GM03348 (cell line): ENCODE data around the gene EVPLL.
"Not testable (repeated sequence)": the region's sequence is repeated elsewhere in the genome, so short reads cannot be mapped to it uniquely, and the experiment has no call there.

Experiments used
- DNase-seq: peaks from one replicate; pipeline ENCODE4 v3.0.0; 2012; ENCODE audit warnings: low spot score

EVPLL gene

DNA sequence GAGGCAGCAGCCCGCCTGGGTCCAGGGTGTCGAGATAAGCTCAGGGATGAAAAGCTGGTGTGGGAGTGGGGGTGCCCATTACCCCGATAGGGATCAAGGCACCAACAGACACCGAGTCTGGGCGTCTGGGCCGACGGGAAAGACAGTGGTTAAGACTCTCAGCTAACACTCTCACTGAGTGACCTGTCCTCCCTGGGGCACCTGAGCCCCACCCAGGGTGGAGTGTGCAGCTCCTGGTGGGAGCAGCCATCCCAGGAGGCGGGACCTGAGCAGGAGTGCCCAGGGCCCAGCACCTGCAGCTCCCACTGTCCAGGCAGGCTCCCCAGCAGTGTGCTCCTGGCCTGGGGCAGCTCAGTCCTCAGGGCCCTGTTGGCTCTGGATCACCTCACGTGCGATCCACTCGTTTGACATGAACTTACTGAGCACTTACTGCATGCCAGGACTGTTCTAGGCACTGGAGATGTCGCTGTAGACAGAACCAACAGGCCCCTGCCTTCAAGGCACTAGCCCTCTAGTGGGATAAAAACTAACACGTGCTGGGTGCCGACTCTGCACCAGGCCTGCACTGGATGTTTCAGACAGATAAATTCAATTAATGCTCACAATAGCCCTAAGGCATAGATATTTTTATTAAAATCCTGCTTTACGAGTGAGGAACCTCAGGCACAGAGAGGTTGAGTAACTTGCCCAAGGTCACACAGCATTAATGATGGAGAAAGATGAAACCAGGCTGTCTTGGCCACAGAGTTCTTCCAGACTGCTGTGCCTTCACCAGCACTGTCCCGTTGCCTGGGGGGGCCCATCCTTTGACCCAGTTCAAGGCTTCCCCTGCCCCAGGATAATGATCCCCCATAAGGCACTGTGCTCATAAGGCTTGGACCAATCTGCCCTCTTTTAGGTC is 1.9 kb downstream of the EVPLL start:
- DNase-seq: no peak

DNA sequence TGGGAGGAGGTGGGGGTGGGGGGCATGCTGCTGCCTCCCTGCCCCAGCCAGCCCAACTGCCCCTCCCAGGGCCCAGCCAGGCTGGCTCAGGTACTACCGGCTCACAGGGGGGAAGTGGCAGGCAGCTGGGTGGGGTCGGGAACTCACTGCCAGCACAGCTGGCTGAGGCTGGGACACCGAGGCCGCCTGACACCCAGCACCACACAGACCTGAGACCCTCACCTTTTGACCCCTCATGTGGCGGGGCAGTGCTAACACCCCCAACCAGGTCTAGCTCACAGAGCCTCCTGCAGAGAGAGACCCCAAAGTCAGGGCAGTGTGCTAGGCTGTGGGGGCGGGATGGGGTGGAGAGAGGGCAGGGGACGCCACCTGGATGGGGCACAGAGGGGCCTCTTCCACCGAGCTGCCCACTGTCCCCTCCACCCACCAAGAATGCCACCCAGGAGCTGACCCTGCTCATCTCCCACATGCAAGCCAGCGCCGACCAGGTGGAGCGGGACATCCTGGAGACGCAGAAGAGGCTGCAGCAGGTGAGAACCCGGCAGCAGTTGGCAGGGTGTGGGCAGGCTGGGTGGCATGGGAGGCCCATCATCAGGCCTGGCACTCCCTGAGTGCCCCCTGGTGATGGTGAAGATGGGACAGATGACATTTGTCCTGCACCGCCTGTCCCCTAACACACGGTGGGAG is 3.0 kb downstream of the EVPLL start:
- no peak for DNase-seq

DNA sequence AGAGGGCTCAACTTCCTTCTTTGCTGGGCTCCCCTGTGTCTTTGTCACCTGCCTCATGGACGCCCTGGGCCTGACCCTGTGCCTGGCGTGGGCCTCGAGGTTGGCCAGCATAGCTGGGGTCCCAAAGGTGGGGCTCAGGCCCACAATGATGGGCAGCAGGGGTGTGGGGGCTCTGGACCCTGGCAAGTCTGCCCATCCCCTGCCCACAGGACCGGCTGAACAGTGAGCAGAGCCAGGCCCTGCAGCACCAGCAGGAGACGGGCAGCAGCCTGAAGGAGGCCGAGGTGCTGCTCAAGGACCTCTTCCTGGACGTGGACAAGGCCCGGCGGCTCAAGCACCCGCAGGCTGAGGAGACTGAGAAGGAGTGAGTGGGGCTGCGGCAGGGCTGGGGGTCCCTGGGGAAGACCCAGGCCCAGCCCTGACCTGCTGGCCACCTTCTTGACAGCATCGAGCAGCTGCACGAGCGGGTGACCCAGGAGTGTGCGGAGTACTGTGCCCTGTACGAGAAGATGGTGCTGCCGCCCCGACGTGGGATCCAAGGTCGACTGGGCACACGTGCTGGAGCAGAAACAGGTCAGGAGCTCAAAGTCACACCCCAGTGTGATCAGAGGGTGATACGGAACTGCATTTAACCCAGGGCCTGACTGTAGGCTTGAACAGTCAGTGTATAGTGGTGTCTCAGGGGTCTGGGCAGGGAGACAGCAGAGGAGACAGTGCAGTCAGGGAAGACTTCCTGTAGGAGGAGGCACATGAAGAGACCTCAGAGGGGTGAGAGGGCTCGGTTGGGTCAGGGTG is 3.8 kb downstream of the EVPLL start:
- DNase-seq: no peak

DNA sequence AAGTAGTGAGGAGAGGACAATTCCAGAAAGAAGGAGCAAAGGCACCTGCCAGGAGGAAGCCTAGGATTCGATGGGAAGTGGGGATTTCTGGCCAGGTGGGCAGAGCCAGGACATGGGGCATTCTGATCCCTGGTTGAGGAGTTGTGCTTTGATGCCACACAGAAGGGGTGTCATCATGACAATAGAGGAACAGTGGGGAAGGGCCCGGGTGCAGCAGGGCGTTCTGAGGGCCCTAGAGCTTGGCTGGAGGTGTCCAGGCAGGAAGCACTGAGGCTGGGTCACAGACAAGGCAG is 4.3 kb downstream of the EVPLL start:
- no peak for DNase-seq

DNA sequence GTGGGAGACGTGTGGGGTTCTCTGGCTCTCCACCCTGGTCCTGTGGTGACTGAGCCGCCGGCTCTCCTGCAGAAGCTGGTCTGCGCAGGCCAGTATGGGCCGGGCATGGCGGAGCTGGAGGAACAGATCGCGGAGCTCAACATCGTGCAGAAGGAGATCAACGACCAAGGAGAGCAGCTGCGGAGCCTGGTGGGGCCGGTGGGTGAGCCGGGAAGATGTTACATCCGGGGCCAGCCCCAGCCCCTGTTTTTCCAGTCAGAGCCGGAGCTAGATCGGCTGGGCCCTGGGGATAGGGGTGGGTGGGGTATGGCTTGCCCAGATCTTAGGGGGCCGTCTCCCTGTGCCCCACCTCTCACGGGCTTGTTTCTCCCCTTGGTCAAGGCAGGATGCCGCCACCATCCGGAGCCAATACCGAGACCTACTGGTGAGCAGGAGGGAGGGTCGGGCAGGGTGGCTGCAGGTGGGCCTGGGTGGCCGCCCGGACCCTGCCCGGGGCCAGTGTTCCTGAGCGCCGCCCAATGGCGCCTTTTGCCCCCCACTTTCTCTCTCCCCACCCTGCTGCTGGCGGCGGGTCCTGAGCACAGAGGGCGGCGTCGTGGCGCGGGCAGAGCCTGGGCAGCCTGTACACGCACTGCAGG is 5.0 kb downstream of the EVPLL start:
- no peak for DNase-seq

DNA sequence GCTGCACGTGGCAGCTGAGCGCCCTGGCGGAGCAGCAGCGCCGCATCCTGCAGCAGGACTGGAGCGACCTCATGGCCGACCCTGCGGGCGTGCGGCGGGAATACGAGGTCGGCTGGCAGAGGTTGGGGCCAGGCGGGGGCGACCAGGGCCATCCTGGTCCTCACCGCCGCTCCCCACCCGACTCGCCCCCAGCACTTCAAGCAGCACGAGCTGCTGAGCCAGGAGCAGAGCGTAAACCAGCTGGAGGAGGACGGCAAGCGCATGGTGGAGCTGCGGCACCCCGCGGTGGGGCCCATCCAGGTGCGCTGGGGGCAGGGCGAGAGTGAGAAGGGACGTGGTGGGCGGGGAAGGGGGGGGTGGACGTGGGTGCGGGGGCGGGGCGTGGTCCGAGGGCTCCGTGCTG is 5.5 kb downstream of the EVPLL start:
- not testable (repeated sequence) for DNase-seq

DNA sequence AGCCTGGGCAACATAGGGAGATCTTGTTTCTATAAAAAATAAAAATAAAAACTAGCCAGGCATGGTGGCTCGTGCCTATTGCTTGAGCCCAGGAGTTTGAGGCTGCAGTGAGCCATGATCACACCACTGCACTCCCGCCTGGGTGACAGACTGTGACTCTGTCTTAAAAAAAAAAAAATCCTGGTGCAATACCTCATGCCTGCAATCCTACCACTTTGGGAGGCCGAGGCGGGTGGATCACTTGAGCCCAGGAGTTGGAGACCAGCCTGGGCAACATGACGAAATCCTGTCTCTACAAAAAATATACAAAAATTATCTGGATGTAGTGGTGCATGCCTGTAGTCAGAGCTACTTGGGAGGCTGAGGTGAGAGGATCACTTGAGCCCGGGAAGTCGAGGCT is 6.7 kb downstream of the EVPLL start:
- DNase-seq: not testable (repeated sequence)

DNA sequence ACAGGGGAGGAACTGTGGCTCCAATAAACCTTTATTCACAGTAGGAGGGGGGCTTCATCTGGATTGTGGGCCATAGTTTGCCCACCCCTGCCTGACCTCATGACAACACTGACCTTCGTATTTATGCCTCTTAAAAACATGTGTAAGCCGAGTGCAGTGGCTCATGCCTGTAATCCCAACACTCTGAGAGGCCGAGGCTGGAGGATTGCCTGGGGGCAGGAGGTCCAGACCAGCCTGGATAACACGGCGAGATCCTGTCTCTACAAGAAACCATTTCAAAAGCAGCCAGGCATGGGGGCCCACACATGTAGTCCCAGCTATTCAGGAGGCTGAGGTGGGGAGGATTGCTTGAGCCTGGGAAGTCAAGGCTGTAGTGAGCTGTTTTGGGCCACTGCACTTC is 10.0 kb downstream of the EVPLL start:
- not testable (repeated sequence) for DNase-seq

DNA sequence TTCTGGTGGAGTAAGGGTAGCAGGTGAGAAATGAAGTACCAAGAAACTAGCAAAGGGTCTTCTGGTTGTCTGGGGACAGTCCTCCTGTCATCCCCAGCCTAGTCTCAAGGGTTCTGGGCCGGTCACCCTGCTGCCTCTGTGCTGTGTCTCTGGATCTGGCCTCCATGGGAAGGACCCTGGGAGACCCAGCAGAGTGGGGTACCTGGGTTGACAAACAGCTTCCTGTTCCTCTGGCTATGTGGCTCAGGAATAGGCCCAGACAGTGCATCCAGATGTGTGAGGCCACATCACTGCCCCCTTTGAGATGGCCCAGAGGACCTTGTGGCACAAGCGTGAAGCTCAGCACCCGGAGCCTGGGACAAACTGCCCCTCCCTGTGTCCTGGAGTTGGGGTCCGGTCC is 10.7 kb downstream of the EVPLL start:
- DNase-seq: not testable (repeated sequence)

DNA sequence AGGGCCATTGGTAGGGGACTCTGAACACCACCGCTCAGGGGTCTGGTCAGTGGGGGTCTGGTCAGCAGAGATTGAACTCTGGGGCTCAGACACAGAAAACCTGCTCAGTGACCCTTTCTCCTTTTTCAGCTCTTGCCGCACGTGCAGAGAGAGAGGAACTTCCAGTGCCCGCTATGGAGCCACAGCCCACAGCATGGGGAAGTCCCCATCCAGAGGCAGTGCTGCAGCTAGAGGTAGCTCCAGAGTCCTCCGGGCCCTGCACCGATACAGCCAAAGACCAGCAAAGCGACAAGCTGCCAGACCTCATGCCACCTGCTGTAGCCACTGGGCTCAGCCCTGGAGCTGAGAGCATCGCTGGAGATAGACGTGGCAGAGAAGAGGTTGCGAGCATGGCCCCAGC is 11.2 kb downstream of the EVPLL start:
- not testable (repeated sequence) for DNase-seq

DNA sequence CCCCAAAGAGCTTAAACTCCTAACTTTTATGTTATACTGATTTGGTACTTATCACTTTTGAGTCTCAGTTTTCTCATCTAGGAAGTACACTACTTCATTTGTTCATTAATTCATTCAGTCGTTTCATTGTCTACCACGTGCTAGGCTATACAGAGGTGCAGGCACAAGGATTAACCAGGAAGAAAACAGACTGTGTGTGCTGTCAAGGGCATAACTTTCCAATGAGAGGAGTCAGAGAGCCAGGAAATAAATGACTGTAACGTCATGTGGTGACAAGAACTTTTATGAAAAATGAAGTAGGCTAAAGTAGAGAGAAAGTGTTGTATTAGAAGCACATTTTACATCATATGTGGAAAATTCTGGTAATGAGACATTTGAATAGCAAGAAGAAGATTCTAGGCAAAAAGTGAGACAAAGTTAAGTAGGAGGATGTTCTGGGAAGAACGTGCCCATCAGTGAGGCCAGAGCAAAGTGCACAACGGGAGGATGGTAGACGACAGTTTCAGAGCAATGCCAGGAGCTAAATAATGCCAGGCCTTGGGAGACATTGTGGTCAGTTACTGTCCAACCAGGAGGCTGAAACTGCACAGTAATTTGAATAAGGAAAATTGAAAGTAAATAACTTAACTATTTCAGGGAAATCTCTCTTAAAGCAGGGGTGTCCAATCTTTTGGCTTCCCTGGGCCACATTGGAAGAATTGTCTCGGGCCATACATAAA is 24.5 kb downstream of the EVPLL start:
- not testable (repeated sequence) for DNase-seq

DNA sequence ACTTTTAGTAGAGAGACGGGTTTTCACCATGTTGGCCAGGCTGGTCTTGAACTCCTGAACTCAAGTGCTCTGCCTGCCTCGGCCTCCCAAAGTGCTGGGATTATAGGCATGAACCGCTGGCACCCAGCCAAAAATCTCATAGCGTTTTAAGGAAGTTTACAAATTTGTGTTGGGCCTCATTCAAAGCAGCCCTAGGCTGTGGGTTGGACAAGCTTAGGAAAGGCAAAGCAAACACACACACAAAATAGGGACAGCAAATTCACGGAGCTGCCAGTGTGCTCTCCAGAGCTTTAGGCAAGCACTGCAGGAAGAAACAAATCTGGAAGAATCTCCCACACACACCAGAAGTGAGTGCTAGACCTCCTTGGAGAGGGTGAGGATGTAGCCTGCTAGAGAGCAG is 25.6 kb downstream of the EVPLL start:
- DNase-seq: not testable (repeated sequence)

DNA sequence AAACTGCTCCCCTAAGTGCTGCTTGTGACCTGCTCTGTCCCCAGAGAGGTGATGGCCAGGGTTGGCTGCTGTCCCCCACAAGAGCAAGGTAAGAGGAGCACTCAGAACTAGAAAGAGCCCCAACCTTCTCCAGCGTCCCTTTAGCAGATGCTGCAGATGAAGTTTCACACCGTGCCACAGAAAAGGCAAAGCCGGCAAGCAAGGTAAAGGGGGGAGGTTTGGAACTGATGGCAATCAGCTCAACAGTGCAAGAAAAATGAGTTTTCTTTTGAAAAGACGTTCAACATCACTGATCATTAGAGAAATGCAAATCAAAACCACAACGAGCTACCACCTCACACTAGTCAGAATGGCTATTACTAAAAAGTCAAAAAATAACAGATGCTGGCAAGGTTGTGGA is 26.0 kb downstream of the EVPLL start:
- not testable (repeated sequence) for DNase-seq

DNA sequence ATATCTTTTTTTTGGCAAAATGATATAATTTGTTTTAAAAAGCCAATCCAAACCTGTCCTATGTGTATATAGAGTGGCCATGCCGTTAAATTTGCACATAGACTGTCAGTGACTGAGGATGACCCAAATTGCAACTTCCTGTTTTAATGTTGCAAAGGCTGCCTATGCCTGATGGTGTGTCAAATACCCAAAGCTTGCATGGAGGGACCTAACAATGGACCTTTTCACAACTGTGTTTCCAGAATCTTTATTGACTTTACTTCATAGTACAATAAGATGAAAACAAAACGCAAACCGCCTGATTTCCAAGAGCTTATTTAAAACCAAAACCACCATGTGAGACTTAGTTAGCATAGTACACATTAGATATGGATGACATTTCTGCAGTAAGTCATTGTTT is 31.3 kb downstream of the EVPLL start:
- DNase-seq: not testable (repeated sequence)

DNA sequence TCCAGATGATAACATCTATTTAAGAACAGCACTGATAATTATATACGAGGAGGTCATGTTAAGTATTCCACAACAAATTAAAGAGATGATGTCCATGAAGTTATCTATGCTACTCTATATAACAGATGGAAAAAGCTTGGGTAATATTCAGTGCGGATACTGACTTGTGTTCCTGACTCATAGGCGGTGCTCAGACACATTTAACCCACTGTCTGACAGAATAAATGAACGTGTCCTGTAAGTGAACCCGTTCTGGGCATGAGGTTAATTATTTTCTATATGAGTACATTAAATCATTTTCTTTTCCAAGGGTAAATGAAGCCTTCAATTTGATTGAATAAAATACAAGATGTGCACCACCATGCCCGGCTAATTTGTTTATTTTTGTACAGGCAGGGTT is 31.7 kb downstream of the EVPLL start:
- peak; percentile 1 for DNase-seq

DNA sequence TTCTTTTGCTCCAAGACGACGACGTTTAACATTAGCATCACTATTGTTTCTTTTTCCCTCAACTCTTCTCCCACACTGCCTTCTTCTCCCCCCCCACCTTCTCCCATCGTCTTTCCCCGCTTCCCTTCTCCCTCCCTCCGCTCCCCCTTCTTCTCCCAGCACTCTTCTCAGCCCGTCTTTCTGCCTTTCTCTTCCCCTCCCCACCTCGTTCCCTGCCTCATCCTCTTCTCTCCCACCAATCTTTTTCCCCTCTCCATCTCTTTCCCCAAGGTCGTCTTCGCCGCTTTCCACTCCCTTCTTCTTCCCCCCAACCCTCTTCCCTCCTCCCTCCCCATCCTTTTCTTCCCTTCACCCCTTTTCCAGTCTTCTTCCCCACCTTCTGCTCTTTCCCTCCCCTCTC is 33.2 kb downstream of the EVPLL start:
- DNase-seq: peak; percentile 1

DNA sequence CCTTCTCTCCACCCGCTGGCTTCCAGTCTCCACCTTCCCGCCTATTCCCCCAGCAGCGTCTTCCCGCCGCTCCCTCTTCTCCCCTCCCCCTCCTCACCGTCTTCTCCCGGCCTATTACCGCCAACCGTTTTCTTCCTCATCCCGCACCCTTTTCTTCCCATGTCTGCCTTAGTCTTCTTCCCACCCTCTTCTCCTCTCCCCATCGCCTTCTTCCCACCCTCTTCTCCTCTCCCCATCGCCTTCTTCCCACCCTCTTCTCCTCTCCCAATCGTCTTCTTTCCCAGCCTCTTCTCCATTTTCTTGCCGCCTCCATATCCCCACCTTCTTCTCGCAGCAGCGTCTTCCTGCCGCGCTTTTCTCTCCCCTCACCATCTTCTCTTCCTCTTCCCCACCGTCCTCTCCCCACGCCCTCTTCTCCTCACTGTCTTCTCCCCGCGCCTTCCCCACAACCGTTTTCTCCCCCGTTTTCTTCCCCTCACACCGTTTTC is 33.8 kb downstream of the EVPLL start:
- not testable (repeated sequence) for DNase-seq

DNA sequence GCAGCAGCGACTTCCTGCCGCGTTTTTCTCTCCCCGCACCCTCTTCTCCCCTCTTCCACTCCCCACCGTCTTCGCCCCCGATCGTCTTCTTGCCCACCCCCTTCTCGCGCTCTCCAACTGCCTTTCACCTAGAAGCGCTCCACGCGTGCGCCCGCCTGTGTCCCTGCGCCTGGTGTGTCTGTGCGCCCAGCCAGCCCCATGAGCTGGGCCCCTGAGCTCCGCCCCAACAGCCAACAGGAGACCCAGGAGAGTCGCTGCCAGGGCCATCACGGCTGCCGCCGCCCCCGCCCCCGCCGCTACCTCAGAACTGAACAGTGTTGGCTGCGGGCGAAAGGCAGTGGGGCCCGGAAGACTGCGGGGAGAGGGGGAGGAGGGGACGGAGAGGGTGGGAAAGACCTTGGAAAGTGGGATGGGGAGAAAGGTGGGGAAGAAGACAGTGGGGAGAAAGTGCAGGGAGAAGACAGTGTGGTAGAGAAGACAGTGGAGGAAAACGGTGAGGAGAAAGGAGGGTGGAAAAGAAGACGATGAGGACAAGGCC is 34.5 kb downstream of the EVPLL start:
- DNase-seq: not testable (repeated sequence)

DNA sequence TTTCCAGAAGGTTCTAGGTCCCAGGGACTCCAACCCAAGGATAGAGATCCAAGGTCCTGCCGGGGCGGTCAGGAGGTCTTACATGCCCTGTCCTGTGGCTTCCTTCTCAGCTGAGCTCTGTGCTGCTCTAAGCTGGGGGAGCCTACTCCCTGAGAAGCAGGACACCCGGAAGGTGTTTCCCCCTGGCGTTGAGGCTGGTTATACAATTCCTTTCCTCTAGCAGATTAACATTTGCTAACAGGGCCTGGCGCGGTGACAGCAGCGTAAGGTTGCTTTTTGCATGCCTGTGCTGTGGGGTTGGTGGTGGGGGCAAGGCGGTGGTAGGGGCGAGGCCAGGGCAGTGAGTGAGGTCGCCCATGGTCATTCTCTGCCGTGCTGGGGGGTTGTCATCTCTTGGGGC is 43.9 kb downstream of the EVPLL start:
- DNase-seq: not testable (repeated sequence)

DNA sequence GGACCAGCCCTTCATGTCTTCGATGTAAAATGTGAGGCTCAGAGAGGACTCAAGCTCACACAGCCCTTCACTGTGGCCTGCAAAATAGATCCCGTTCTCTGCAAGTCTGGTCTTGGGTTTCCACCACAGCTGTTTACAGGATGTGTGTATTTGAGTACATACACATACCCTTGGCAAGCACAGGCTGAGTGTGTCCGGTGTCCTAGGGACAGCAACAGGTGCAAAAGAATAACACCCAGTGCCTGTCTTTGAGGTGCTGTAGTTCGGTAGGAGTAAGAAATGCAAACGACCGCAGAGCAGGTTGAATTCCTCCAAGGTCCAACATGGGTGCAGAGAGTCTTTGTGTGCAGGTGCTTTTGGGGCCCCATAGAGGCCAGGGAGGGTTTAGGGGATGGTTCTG is 44.9 kb downstream of the EVPLL start:
- not testable (repeated sequence) for DNase-seq

DNA sequence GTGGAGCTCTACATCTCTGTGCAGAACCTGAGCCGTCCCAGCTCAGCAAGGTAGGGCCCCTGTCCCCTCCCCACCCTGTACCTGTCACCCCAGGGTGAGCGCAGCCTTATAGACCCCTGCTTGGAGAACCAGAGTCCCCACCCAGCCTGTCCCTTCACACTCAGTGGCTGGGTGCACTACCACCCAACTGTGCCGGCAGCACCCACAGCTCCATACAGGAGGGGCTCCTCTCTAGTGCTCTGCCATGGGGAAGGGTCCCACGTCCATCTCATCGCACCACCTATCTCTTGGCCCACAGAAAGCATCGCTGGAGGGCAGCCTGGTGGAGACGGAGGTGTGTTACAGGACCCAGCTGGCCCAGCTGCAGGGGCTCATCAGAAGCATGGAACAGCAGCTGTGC is 45.4 kb downstream of the EVPLL start:
- not testable (repeated sequence) for DNase-seq
